GM12801 (cell line): Measurements from ENCODE around the gene ZFP28.

Experiments used
- TF ChIP-seq, protein P1 (sequence below): IDR thresholded peaks from one replicate; pipeline ENCODE4 v1.5.1; 2011; ENCODE audit warnings: control low read depth; ENCODE audit not compliant: insufficient read length; ENCODE audit errors: extremely low read depth

ZFP28 gene

DNA sequence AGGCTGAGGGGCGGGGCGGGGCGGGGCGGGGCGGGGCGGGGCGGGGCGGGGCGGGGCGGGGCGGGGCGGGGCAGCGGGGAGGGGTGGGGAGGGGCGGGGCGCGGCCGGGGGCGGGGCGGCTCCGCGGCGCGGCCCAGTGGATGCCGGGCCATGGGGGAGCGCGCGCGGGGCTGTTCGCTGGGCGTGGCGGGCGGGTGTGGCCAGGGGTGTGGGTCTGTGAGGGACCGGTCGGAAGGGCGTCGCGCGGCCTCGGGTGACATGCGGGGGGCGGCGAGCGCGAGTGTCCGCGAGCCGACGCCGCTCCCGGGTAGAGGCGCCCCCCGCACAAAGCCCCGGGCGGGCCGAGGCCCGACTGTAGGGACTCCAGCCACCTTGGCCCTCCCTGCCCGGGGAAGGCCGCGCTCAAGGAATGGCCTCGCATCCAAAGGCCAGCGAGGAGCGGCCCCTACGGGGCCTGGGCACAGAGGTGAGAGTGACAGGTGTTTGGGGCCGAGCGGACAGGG, at the start of gene ZFP28:
Gene ZFP28, plus strand, starts transcription at position 188 of the 503 bp plus-strand sequence. Its CDS starts 71 bp downstream, at position 259.
- TF ChIP-seq, protein P1, sequence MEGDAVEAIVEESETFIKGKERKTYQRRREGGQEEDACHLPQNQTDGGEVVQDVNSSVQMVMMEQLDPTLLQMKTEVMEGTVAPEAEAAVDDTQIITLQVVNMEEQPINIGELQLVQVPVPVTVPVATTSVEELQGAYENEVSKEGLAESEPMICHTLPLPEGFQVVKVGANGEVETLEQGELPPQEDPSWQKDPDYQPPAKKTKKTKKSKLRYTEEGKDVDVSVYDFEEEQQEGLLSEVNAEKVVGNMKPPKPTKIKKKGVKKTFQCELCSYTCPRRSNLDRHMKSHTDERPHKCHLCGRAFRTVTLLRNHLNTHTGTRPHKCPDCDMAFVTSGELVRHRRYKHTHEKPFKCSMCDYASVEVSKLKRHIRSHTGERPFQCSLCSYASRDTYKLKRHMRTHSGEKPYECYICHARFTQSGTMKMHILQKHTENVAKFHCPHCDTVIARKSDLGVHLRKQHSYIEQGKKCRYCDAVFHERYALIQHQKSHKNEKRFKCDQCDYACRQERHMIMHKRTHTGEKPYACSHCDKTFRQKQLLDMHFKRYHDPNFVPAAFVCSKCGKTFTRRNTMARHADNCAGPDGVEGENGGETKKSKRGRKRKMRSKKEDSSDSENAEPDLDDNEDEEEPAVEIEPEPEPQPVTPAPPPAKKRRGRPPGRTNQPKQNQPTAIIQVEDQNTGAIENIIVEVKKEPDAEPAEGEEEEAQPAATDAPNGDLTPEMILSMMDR = no peak

DNA sequence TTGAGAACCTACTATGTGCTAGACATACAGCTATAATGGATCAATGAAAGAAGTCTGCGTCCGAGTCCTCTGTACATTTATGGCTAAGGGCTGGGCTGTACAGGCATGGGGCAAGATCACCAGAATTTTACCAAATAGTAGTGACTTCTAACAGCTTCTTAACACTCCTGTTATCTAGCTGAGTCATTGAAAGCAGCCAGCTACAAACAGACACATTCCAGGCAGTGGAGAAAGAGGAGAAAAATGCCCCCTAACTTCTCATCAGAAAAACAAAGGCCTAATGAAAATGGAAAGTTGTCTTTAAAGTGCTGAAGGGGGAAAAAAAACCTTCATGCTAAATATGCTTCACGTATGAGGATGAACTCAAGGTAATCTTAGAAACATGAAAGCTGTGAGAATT, 47.3 kb upstream of the ZFP28 start:
- TF ChIP-seq, protein P1 = no peak

DNA sequence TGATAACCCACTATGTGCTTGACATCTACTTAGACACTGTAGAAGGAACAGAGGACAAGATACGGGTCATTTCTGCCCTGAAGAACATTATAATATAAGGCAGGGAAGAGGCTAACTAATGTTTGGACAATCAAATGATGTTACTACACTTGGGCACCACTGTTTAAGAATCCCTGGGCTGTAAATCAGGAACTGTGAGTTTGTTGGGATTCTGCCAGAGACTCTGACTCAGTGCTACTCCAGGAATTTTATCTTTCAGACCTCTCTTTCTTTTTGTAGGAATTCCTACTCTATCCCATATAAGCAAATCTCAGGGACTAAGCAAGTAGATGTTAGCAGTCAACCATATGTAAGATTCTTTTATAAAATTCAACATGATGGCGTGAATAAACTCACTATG, 34.2 kb upstream of the ZFP28 start:
- TF ChIP-seq, protein P1 = no peak

DNA sequence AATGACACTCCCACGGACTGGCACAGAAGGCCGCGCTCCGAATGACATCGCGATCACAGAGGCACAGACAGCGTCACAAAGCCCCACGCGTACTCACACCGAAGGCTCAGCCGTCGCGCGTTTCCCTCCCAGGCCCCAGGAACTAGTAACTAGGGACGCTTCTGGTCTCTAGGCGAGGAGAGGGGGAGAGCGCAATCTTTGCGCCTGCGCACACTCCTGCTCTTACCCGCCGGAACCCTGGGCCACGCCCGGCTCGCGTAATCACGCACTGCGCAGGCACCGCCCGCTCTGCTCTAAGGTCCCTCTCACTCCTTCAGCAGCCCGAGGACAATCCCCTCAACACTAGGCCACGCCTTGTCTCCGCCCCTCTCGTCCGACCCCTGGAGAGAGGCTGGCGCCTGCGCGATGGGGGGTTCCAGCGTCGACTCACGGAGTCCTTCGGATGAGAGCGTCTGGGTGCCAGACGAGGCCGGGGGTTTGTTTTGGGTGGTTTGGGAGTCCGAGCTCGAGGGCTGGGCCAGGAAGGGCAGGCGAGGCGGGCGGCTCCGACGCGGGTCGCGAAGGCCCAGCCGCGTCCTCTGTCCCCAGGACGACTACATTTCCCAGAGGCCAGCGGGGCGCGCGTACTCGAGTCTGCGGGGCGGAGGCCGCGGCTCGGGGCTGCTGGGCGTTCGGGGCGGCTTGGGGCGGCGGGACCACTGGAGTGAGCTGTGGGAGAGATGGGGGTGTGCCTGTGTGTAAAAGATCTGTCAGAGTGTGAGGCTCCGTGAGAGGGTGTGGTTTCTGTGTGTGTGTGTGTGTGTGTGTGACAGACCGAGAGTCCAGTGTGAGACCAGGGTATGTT, 31.1 kb upstream of the ZFP28 start, which contains the start of gene ZNF471:
Gene ZNF471, plus strand, starts transcription at position 410 of the 844 bp plus-strand sequence. CDS start 3,717 bp downstream, outside the sequence.
- TF ChIP-seq, protein P1 = no peak

DNA sequence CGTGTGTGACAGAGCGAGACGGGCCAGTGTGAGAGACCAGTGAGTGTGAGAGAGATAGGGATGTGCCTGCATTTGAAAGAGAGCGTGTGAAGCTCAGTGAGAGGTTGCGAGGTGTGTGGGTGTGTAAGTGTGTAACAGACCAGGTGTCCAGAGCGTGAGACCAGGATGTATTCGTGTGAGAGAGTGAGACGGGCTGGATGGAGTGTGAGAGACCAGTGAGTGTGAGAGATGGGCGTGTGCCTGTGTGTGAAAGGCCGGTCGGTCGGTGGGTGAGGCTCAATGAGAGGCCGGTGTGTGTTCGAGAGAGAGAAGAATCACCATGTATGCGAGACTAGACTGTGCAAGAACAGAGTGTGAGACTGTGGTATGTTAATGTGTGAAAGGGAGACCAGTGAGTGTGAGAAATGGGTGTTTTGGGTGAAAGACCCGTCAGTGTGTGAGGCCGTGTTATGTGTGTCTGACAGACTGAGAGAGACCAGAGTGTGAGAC, 30.4 kb upstream of the ZFP28 start:
- TF ChIP-seq, protein P1 = no peak

DNA sequence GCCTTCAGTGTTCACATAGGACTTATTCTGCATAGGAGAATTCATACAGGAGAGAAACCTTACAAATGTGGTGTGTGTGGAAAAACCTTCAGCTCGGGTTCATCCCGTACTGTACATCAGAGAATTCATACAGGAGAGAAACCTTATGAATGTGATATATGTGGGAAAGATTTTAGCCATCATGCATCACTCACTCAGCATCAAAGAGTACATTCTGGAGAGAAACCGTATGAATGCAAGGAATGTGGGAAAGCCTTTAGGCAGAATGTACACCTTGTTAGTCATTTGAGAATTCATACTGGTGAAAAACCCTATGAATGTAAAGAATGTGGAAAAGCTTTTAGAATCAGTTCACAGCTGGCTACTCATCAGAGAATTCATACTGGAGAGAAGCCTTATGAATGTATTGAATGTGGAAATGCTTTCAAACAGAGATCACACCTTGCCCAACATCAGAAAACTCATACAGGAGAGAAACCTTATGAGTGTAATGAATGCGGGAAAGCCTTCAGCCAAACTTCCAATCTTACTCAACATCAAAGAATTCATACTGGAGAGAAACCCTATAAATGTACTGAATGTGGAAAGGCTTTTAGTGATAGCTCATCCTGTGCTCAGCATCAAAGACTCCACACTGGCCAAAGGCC, 13.4 kb upstream of the ZFP28 start:
- TF ChIP-seq, protein P1 = no peak

DNA sequence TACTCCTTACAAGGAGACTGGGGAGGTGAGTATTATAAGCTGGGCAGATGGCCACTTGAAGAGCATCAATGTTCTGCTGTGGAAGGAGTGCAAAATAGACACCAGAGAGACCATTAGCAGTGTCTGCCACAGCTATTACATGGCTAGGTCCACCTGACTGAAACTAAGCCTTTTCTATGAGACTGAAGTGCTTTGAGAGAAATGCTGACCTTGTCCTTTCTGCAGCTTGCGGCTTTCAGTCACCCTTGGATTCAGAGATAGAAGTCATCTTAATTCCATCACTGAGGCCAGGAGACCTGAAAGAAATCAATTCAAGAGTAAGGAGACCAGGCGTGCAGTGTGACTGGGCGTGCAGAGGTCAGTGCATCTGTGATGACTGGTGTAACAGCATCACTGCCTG, 1.3 kb upstream of the ZFP28 start:
- TF ChIP-seq, protein P1 = no peak
